H54 (cell line): ENCODE data around the gene ABCC11.

Experiments
- DNase-seq: peaks from one replicate; pipeline ENCODE4 v3.0.0; 2011; ENCODE audit warnings: low spot score, mixed read lengths; ENCODE audit not compliant: insufficient read length
- FAIRE-seq: peaks from 3 replicates; lab custom pipeline; 2011; peaks lifted over from hg19 to GRCh38; lab: Jason Lieb, UNC
- POLR2A ChIP-seq: IDR thresholded peaks from 2 replicates; pipeline ENCODE4 v1.6.1; 2011; ENCODE audit warnings: low read depth, mild to moderate bottlenecking, low read length

The ABCC11 gene

DNA sequence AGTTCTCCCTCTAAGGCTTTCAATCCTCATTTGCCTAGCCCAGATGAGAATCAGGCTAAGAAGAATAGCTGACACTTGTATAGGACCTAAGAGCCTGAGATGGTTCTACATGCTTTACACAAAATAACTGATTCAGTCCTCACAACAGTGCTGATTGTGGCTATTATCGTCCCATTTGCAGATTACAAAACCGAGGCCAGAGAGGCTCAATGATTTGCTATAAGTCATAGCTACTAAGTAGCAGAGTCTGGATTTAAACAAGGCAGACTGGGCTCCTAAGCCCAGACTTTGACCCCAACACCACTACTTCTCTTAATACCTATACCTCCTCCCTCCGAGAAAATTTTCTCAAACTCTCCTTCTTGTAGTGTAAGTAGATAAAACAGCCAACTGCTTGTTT, 114.6 kb downstream of the ABCC11 start:
- DNase-seq (no peak), FAIRE-seq (no peak)
- TF ChIP-seq POLR2A: no peak

DNA sequence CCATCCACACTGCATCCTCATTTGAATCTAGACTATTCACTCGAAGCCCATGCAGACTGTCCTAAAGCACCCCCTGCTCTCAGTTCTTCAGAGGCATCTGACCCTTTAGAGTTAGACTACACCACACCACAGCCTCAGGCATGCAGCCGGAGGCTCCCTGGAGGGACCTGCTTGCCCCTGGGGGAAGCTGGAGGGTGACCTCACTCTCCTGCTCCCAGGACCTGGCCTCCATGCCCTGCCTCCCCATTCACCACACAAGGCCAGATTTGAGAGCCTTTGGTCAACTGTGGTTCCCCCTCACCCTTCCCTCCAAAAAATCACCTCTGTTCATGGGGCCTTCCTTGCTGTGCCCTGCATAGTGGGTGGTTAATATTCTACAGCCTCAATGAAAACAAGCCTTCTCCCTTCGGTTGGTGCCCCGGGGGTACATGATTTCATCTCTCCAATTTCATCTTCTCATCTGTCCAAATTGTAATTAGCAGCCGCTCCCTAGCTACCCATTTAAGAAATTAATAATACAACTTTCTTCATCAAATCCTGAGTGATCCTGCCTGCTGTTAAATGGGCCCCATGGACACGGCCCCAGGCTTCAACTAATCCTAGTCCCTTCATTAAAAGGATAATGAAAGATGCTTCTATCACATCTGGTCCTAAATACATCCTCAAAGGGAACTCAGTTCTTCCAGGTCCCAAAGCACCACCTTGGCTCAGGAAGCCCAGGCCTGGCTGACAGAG, 116.0 kb downstream of the ABCC11 start:
- DNase-seq (no peak), FAIRE-seq (no peak)
- no peak for TF ChIP-seq POLR2A

DNA sequence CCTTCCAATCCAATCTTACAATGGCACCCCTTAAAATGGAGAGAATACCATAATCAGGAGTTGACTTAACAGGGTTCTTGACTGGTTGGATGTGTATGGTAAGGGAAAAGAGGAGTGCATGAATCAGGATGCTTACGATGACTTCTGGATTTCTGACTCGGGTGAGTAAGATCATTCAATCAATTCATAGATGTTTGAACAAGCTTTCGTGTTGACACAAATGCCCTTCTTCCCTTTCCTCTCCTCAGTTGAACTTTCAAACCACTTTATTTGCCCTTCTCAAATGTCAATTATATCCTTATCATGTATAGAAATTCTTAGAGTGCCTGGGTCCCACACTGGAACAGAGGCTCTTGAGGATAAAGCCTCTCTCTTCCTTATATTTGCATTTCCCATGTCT, 117.4 kb downstream of the ABCC11 start:
- no peak for DNase-seq
- no peak for FAIRE-seq
- TF ChIP-seq POLR2A: no peak

DNA sequence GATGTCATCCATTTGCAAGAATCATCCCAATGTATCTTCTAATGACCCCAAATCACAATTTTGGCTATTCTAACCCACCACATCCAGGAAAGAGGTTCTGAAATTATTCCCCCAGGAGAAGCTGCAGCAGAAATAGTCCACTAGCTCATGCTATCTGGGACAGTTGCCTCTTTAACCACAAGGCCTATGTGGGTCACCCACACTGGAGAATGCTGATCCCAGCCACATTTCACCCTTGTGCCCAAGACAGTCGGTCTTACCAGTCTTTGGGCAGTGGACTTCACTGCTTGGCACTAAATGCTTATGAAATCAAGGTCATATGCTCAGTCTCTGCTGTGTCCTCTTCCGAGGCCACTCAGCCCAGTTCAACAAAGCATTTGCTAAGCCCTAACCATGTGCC, 118.6 kb downstream of the ABCC11 start:
- TF ChIP-seq POLR2A: no peak
- FAIRE-seq (no peak), DNase-seq (no peak)

DNA sequence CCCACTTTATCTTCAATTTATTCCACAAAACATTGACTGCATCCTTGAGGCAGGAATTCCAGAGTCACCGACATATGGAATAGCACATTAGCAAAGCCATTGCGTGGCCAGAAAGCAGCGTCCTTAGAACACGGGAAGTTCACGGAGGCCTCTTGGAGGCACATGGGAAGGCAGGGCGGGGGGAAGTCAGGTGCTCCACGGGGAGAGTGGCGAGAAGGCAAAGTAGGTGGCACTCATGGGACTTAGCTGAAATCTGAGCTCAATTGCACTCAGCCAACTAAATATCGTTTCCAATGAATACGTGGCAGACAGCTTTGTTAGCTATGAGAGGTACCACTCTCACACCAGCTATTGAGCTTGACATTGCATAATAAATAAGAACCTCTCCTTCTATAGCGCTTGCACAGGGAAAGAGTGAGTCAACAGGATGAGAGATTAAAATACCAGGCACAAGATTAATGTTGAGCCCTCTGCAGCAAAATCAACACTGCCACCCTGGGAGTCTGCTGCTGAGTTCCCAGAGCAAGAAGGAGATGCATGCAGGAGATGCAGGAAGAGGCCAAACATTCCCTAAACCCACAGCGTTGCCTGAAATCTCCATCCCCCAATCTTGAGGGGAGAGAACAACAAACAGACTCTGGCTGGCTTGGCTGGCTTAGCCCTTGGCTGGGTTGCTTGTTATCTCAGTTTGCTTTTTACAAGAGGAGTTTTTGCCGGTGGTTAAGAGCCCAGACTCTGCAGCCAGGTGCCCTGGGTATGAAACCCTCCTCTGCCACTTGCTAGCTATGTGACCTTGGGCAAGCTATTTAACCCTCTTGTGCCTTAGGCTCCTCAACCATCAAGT, 120.3 kb downstream of the ABCC11 start:
- no peak for TF ChIP-seq POLR2A
- DNase-seq: peak; percentile 75
- peak; percentile 61 for FAIRE-seq

- no peak for FAIRE-seq
- no peak for TF ChIP-seq POLR2A
- DNase-seq: no peak
Measured at GRCh38 chr16:48125888-48126287, 121.5 kb downstream of the ABCC11 start.

GRCh38 chr16:48124266-48124665, 123.1 kb downstream of the ABCC11 start:
- DNase-seq (no peak), FAIRE-seq (no peak)
- TF ChIP-seq POLR2A: no peak

GRCh38 chr16:48123104-48123788, 124.1 kb downstream of the ABCC11 start:
- no peak for TF ChIP-seq POLR2A
- FAIRE-seq (peak; percentile 55), DNase-seq (peak; percentile 89)

DNA sequence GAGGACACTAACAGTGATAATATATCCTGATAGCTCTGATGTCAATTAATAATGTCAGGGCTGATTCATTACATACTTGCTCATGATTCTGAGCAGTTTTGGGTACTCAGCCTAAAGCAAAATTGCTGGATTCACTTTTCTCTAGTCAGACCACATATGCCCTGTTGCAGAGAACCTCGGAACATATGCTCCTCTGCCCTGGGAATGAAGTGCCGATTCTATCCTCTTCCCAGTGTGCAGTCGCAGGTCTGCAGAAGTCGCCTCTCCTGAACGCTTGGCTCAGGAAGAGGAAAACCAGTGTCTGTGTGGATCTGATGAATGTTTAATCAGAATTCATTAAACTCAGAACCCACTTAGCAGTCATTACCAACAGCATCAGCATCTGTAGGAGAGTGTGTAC, 126.1 kb downstream of the ABCC11 start:
- no peak for FAIRE-seq
- no peak for DNase-seq
- TF ChIP-seq POLR2A: no peak

DNA sequence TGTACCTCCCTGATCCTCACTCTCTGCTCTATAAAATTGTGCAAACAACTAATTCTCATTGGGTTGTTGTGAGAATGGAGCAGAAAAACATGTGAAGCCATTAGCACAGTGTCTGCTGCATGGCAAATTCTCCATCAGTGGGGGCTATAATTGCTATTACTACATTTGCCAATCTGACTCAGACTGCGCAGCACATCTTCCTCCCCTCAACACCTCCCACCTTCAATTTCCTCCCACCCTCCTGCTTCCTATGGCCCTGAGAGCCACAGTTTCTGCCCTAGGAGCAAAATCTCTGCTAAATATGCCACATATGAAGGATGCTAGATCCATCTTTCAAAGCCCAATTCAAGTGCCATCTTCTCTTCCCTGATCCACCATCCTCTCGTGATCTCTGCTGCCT, 128.5 kb downstream of the ABCC11 start:
- FAIRE-seq: no peak
- no peak for DNase-seq
- no peak for TF ChIP-seq POLR2A

DNA sequence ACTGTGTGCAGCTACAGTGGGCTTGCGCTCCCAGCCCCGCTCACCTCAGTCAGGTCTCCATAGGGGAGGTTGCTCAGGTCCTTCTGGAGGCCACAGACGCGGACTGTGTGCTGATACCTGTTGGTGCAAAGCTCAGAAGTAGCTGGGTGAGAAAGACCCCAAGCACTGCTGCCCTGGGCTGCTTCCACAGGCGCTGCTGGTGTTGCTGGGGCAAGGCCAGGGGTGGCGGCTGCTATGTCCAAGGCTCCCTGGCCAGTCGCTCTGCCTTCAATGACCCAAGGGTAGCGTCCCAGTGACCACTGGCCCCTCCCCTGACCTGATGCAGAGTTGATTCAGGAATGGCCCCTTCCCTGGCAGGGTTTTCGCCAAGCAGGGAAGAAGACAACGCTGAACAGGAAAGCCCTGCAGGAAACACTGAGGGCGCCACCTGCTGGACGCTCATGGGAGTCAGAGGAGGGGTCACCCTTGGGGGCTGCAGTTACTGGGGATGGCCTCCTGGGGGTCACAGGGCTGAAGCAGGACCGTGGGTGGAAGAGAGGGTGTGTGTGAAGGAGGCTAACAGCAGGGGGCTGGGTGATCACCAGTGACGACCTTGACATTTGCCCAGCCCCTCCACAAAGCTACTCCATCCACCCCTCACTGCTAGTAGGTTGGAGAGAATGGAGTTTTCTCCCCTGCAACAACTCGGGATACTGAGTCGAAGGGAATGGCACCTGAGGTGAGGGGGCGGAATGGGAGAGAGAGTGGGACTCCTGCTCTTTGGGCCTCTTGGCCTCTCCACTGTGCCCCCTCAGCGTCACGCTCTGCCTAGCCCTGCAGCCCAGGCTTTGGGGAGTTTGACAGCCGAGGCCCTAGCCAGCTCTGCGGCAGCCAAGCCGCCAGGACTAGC, 129.9 kb downstream of the ABCC11 start:
- no peak for TF ChIP-seq POLR2A
- FAIRE-seq: no peak
- peak; percentile 73 for DNase-seq
